HG03571 (cell line): Measurements from ENCODE around the gene VAV2.

Source experiments
- ATAC-seq: cut with Tn5 transposase; IDR thresholded peaks from one replicate; pipeline ENCODE4 v1.9.1; 2021; ENCODE audit not compliant: unreplicated experiment

Gene VAV2

DNA sequence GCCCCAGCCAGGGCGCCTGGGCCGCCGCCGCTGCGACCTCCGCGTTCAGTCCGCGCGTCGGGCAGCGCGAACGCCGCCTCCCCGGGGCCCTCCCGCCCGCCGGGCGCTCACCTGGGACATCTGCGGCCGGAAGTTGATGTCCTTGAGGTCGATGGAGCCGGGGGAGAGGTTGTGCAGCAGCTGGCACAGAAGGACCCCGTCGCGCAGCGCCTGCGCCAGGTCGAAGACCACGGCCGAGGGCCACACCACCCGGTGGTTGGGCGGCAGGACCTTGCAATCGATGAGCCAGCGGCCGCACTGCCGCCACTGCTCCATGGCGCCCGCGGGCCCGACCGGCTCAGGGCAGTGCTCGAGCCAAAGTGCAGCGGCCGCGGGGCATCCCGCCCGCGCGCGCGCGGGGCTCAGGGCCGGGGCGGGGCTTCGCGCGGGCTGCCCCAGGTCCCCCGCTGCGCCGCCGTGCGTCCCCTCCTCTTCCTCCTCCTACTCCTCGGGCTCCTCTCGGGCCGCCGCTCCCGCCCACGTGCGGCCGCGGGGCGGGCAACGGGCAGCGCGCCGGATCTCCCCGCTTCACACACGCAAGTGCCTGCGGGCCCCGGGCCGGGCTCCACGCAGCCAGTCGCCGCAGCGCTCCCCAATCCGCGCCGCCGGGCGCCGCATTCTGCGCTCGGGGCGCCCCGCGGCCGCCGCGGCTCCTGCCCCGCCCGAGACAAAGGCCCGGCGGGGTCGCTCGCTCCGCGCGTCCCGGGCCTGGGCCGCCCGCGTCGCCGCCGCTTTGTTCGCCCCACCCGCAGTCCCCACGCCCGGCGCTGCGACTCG is at the start of gene VAV2:
Gene VAV2, minus strand, starts transcription at position 361 of the 816 bp plus-strand sequence. Its CDS starts 46 bp downstream, at position 315.
- ATAC-seq, result peak; percentile 37

GRCh38 chr9:134041649-134041962 is 49.5 kb upstream of the VAV2 start:
- no peak for ATAC-seq

- no peak for ATAC-seq
These were observed 48.9 kb upstream of the VAV2 start for GRCh38 chr9:134040781-134041648.

DNA sequence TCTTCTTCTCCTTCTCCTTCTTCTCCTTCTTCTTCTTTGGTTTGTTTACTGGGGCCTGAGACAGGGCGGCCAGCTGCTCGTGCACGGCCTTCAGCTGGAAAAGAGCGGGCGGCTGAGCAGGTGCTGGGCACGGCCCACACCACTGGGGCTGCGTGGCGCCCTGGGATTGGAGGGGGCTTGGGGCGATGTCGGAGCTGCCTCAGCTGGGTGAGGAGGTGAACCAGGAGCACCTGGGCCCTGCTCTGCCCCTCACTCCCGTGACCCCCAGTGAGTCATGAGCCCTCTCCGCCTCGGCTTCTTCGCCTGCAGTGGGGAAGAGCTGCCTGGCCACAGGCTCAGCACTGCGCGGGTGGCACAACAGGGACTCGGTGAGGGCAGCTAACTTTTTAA is 48.0 kb upstream of the VAV2 start:
- ATAC-seq, result no peak

GRCh38 chr9:134039386-134040175 is 47.5 kb upstream of the VAV2 start:
- no peak for ATAC-seq

- no peak for ATAC-seq
These were observed 45.5 kb upstream of the VAV2 start for GRCh38 chr9:134037641-134038040.

GRCh38 chr9:134036130-134036529 is 44.0 kb upstream of the VAV2 start:
- ATAC-seq, result no peak

GRCh38 chr9:134035041-134036039 is 43.2 kb upstream of the VAV2 start:
- ATAC-seq, result no peak

DNA sequence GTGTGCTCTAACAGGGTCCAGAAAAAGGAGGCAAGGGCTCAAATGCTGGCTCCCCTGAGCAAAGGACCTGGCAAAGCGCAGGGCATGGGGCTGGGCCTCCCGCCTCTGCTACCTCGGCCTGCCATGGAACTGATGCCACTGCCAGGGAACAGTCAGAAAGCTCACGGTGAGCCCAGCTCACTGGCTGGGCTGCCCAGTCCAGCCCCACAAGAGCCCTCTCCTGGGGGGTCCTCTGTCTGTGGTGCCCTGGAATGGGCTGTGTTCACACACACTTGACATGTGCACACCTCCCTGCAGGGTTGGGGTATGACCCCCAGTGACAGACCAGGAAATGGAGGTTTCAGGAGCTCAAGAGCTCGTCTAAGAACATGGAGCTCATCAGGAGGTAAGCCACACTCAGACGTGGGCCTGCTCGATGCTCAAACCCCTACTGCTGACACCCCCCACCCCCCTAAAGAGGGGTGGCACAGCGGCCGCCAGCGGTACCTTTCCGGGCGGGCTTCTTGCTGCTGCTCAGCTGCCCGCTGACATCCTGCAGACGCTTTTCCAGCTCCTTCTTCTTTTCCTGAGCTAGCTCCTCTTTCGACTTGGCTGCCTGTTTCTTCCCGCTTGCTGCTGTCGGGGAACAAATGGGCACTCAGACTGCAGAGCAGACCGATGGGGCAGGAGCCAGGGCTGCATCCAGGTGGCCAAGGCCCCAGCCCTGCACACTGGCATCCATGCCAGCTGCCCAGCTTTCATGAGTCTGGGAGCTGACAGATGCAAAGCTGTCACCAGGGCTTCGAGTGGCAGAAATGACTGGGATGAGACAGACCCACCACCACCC is 42.3 kb upstream of the VAV2 start:
- ATAC-seq, result no peak

DNA sequence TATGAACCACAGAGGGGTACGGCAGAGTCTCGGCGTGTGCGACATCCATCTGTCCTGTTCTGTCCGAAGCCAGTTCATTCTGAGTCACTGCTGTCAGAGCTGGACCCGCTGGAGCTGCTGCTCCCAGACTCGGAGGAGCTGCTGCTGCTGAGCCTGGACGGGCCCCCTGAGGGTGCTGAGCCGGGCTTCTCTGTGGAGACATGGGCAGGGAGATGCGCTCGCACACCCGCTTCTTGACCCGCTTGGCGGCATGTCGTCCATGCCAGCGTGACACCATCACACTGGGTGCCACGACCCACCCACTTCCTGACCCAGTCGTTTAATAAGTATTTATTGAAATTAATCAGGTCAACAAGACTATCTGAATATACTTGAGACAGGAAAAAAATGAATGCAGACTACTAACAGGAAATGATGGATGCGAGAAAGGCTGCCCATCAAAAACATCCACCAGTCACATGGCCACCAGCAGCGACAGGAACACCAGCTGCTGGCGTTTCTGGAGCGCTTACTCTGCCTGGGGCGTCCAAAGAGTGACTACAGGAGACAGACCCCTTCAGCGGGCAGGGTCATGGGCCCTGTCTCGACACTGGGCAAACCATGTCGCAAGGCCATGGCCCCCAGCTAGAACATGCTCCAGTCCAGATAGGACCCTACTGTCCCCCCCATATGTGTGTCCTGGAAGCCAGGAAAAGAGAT is 41.5 kb upstream of the VAV2 start:
- no peak for ATAC-seq

DNA sequence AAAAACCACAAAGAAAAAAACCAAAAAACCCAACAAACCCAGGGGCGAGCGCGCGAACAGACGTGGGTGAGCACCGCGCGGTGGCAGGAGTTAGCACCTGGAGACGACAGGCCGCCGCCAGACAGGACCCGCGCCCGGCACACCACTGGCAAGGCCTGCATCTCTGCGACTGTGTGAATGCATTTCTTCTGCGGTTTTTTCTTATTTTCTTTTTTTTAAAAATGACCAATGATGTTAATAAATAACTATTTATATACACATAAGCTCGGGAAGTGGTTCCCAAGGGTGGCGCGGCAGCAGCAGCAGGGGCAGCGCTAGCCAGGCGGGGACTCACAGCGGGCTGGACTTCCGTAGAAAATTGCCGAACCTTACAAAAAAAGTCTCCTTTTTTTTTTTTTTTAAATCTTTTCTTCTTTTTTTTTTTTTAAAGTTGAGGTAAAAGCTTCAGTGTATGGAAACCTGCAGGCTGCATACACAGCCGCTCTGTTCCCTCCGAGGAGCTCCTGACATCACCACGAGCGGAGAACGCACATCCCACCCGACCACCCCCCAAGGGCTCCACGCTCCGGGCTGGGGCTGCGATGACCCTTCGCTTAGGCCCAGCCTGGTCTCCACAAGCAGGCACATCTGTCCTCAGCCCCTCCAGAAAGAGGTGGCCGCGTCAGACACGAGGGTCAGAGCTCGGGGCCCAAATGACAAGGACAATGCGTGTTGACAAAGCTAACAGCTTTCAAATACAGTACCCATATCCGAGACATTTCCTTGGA is 40.5 kb upstream of the VAV2 start:
- ATAC-seq, result no peak

GRCh38 chr9:134031783-134032182 is 39.7 kb upstream of the VAV2 start:
- ATAC-seq, result no peak

GRCh38 chr9:134030821-134031470 is 38.8 kb upstream of the VAV2 start:
- ATAC-seq, result no peak

DNA sequence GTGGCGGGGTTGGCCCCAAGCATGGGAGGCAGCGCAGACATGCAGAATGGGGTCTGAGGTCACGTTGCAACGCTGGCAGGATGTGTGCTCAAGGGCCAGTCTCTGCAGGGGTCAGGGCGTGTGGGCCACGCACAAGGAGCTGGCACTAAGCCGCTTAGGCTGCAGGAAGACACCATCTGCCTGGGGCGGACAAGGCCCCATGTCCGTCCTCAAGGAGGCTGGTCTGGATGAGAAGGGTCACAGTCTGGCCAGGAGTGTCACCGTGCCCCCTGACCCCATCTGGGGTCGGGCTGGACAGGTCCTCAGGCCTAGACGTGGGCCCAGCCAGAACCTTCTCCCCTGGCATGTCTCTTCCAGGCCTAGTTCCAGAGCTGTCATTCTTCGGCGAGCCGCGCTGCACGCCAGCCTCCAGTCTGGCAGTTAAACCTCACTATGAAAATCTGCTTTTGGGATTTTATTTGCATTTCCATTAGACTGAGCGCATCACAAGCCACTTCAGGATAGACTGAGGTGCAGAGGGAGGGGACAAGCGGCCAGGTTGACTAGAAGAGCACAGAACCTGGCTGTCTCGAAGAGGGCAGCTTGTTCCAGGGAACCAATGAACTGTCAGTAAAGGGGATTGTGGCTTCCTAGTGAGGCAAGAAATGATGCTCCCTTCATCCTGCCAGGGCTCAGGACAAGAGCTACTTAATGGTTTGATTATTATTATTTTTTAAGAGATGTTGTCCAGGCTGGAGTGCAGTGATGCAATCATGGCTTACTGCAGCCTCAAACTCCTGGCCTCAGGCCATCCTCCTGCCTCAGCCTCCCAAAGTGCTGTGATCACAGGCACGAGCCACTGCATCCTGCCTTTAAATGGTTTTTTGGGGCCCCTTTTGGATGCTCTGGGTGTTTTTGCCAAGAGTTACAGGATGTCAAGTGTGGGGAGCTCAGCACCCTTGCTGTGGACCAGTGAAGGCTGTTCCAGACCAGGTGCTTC is 37.4 kb upstream of the VAV2 start:
- no peak for ATAC-seq

DNA sequence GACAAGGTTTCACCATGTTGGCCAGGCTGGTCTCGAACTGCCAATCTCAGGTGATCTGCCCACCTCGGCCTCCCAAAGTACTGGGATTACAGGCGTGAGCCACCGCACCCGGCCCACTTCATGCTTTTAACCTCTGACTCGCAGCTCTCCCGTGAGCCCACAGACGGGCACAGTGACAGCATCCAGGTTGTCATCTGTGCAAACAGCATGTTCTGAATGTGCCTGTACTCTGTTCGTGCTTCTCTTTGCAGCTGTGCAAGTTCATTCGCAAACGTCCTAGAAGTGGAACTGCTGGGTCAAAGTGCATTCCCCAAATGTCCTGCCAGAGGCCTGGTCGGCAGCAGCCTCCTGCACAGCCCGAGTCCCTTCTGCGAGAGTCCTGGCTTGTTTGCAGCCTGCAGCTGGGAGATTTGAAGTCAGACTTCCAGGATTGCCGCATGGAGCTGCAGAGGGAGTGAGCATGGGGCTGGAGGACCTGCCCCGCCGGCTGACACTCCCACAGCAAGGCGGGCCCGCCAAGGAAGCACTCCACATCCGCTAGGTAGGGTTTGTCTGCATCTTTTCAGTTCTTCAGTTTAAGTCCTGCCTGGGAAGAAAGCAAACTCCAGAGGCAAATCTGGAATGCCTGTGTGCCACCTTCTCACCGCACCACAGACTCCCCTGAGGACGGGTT is 36.6 kb upstream of the VAV2 start:
- no peak for ATAC-seq

DNA sequence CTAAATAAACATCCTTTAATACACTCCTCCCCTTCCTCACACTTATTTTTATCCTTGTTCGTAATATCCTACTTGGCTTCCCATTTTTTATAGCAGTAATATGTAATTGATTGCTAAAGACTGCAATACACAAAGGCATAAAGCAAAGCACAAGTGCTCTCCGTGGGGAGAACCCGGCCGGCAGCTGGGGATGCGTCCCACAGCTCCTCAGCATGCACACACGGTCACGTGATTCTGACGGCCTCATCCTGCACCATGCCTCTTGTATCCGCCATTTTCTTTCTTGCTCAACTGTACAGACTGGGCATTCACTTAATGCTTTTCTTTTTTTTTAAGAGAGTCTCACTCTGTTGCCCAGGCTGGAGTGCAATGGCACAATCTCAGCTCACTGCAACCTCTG is 36.0 kb upstream of the VAV2 start:
- ATAC-seq, result no peak
